ENCODE data around the gene HP. TPM values are rescaled to one million over a fixed set of nuclear protein-coding genes. Genes with fewer than 3 reads are reported as not detected.

HP gene
- total RNA-seq, 1 experiment from 2014 or later = 18.1 TPM

GRCh38 chr16:72013389-72013788 lies 40.9 kb upstream of the HP start:
- ChIA-PET POLR2A (no interaction called here), CTCF (no interaction called here), RAD21 (ENCODE audit: low non-redundant PET in 1 of 2, low total read pairs in 2 of 2, uncharacterized antibody in 2 of 2, unreplicated experiment in 2 of 2) (no interaction called here)
- no peak overlapping the region for H3K4me2 ChIP-seq (ENCODE audit: low read length)
- H3K36me3 ChIP-seq (ENCODE audit: control insufficient read depth in 1 of 2, insufficient read depth in 2 of 2, low read length in 2 of 2) = peaks cover 4 to 24% of the 10 kb centered on the region in 2 experiments; a peak in 2 of 4 replicates
- no peaks in the 10 kb centered on the region for H3K4me1 ChIP-seq (ENCODE audit: control insufficient read depth in 1 of 2, insufficient read depth in 2 of 2, low read length in 2 of 2)
- no peaks in the 10 kb centered on the region for H3K9me3 ChIP-seq (ENCODE audit: control insufficient read depth in 1 of 2, insufficient read depth in 1 of 2, low read depth in 1 of 2, low read length in 2 of 2)
- H3K27ac ChIP-seq (ENCODE audit: low read depth, low read length) = no peak overlapping the region
- TF ChIP-seq REST (IDR thresholded peaks at IDR 0.05; ENCODE audit: low read depth) (no peak), ATF3 (IDR thresholded peaks at IDR 0.05) (no peak), CEBPB (IDR thresholded peaks at IDR 0.05; ENCODE audit: low read depth) (no peak), EZH2phosphoT487 (IDR thresholded peaks at IDR 0.05; ENCODE audit: borderline replicate concordance) (no peak), RAD21 (IDR thresholded peaks at IDR 0.05; ENCODE audit: low read depth) (no peak), TCF7L2 (IDR thresholded peaks at IDR 0.05; ENCODE audit: borderline replicate concordance, extremely low read depth, insufficient read depth, insufficient read length) (no peak), POLR2A (IDR thresholded peaks at IDR 0.05; ENCODE audit: borderline replicate concordance, extremely low read depth, insufficient read depth, insufficient read length) (no peak), FOSL1 (IDR thresholded peaks at IDR 0.05; ENCODE audit: low read depth) (no peak), CTCF (IDR thresholded peaks at IDR 0.05 in 2 of 3, conservative IDR thresholded peaks at IDR 0.05 in 1 of 3; ENCODE audit: borderline replicate concordance in 1 of 3, insufficient read depth in 1 of 3, low read depth in 2 of 3, low read length in 2 of 3) (no peak), ELF1 (IDR thresholded peaks at IDR 0.05; ENCODE audit: borderline replicate concordance, low read depth) (no peak), YY1 (IDR thresholded peaks at IDR 0.05; ENCODE audit: extremely low read depth, insufficient replicate concordance, low read depth, low read length) (no peak)
- ATAC-seq = no peak
- no TSS peak for BruUV-seq (replicated peaks)
- no peaks in the 10 kb centered on the region for H3K27me3 ChIP-seq (ENCODE audit: insufficient read depth, low read length)
- H2AFZ ChIP-seq (ENCODE audit: low read depth, low read length, poor library complexity, severe bottlenecking) = no peak overlapping the region
- H3K9ac ChIP-seq (ENCODE audit: low read length) = no peak overlapping the region
- H3K4me3 ChIP-seq (replicated peaks in 1 of 2; ENCODE audit: low read depth in 1 of 2, low read length in 2 of 2) = no peak overlapping the region
- H3K79me2 ChIP-seq (ENCODE audit: insufficient read depth, low read length) = peaks cover 26% of the 10 kb centered on the region
- intact Hi-C loops (cut with micrococcal nuclease) = no loop called here
- DNase-seq (ENCODE audit: low read depth, low spot score) = no peak
- H3K9me2 ChIP-seq (ENCODE audit: insufficient read depth) = no peaks in the 10 kb centered on the region
- H4K20me1 ChIP-seq (ENCODE audit: insufficient read depth) = no peaks in the 10 kb centered on the region
